ENCODE data around the gene UBE2F.
"Not testable (repeated sequence)": the region's sequence is repeated elsewhere in the genome, so short reads cannot be mapped to it uniquely, and the experiment has no call there.

The UBE2F gene

DNA sequence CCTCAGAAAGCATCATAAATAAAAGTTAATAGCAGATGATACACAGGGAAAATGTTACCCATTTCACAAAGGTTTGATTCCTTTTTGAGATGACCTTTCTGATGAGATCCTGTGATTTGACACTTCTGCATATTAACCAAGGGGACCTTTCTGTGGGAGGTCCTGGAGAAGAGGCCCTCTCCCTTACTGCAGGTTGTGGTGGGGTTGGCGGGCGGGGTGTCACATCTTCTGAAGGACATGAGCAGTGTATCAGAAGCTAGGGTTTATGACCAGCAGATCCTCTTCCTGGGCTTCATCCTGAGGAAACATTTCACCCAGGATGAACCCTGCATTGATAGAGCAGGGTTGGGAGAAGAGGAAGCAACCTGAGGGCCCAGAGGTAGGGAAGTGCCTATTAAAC lies 56.8 kb downstream of the UBE2F start:
- no peak for DNase-seq

GRCh38 chr2:238024986-238025385 lies 58.2 kb downstream of the UBE2F start:
- no peak for DNase-seq

- DNase-seq, result no peak
Observed at GRCh38 chr2:238025741-238026360, 59.0 kb downstream of the UBE2F start.

DNA sequence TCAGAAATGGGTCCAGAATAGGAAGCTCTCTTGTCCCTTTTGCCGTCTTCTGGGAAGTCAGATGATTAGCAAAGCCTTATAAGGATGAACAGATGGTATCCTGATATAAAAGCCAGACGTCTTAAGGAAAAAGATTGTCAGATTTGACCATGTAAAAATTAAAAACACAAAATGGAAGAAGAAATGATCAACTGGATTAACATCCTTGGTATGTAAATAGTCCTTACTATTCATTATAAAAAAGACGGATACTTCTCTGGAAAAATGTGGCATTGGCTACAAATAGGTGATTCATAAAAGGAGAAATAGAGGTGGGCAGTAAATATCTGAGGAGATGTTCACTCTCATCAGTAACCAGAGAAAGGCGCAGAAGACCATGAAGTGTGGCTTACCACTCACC lies 60.2 kb downstream of the UBE2F start:
- no peak for DNase-seq

GRCh38 chr2:238027591-238028415 lies 61.0 kb downstream of the UBE2F start:
- DNase-seq, result no peak

DNA sequence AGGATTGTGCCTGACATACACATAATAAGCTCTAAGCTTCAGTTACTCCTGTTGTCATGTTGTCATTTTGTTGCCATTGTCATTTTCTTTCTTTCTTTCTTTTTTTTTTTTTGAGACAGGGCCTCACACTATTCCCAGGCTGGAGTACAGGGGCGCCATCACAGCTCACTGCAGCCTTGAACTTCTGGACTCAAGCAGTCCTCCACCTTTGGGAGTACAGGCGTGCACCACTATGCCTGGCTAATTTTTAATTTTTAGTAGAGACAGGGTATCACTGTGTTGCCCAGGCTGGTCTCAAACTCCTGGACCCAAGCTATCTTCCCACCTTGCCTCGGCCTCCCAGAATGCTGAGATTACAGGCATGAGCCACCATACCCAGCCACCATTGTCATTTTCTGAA lies 63.0 kb downstream of the UBE2F start:
- no peak for DNase-seq

- DNase-seq, result no peak
Observed at GRCh38 chr2:238030422-238031155, 63.8 kb downstream of the UBE2F start.

DNA sequence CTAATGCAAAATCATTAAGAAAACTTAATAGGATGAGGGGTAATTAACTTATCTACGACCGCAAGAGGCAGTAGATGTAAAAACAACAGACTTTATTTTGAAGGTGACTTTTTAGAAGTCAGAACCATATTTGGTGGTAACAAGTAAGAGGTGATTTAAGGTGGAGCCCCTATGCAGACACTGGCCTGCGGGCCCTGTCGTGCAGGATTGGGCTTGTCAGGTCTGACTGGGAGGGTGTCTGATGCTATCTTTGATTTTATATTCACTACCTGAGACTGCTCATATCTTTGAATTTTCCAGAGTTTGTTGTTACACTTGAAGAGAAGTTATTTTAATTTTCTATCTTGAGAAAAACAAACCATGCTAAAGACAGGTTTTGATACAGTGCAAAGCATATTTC lies 64.9 kb downstream of the UBE2F start:
- DNase-seq, result no peak

- no peak for DNase-seq
Observed at GRCh38 chr2:238032755-238033337, 66.0 kb downstream of the UBE2F start.

- not testable (repeated sequence) for DNase-seq
Observed at GRCh38 chr2:238033991-238034390, 67.2 kb downstream of the UBE2F start.

DNA sequence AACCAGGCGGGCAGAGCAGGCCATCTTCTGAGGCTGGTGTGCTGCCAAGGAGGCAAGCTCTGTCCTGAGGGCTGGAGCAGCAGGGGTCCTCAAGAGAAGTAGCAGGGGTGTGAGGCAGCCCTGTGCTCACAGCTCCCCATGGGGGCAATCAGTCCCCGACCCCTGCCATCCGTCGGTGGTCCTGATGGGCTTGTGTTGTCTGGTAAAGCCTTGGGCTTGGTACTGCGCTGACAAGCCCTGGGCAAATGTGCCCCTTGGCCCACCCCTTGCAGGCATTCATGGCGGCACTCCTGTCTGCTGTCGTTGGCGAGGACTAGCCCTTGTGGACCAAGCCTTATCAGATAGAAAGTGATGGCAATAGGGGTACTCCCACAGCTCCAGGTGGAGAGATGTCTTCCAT lies 71.4 kb downstream of the UBE2F start:
- no peak for DNase-seq

- DNase-seq, result no peak
Observed at GRCh38 chr2:238039151-238039550, 72.3 kb downstream of the UBE2F start.

DNA sequence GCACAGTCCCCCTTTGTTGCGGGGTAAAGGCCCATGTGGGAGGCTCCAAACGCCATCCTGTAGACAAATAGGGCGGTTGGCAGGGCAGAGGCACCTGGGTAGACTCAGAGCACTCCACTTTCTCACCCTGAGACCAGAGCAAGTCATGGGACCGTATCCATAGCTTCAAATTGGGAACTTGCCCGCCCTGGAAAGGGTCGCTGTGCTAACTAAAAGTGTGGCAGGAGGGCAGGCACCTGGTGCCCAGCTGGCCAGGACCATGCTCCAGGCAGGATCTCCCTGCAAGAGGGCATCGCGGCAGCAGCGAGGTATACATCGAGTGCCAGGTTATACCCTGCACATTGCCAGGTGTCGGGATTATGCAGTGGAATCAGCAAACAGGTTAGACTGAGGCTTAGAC lies 73.2 kb downstream of the UBE2F start:
- no peak for DNase-seq

GRCh38 chr2:238040918-238041317 lies 74.1 kb downstream of the UBE2F start:
- DNase-seq, result no peak

- DNase-seq, result no peak
Observed at GRCh38 chr2:238042090-238042489, 75.3 kb downstream of the UBE2F start.

DNA sequence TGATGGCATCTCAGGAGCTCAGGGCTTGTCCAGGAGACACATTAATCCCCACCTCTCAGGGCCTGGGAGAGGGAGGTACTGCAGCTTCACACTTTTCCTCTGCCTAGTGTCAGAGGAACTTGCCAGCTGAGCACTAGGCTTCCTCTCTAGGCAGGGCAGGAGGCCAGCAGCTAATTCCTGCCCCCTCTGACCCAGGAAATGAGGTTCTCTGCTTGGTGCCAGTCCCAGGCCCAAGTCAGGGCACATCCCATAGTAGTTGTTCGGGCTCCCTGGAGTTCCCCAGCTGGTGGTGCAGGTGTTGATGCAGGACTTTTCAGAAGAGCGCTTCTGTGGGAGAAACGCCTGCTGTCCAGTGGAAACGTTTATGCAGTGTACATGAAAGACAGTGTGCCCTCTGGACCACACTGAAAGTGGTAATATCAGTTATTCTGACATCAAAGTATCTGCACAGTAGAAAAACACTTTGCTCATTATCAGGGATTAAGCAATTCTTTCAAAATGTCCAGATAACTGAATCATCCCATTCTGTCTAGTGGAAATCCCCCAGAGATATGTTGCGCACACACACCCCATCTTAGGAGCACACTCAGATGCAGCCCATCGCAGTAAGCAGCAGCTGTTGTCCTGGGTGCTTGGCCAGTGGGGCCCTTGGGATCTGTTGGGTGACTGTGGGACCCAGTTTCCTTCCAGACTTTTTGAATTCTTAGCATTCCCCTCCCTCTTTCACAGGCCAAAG lies 76.2 kb downstream of the UBE2F start:
- no peak for DNase-seq

GRCh38 chr2:238043851-238044250 lies 77.0 kb downstream of the UBE2F start:
- no peak for DNase-seq

- no peak for DNase-seq
Observed at GRCh38 chr2:238045575-238045974, 78.8 kb downstream of the UBE2F start.

- no peak for DNase-seq
Observed at GRCh38 chr2:238046725-238047270, 80.0 kb downstream of the UBE2F start.

DNA sequence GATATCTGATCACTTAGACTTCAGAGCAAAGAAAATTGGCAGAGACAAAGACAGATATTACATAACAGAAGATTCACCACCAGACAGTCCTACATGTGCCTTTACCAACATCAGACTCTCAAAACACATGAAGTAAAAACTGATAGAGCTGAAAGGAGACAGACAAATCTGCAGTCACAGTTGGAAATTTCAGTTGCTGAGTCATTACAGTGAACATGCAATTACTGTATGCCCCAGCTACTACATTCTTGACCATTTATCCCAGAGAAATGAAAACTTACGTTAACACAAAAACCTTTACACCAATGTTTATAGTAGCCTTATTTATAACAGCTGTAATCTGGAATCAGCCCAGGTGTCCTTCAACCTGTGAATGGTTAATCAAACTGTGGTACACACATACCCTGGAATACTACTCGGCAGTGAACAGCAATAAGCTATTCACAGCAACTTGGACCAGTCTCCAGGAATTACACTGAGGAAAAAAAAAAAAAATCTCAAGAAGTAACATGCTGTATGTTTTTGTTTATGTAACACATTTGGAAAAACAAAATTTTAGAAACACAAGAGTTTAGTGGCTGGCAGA lies 86.5 kb downstream of the UBE2F start:
- no peak for DNase-seq

DNA sequence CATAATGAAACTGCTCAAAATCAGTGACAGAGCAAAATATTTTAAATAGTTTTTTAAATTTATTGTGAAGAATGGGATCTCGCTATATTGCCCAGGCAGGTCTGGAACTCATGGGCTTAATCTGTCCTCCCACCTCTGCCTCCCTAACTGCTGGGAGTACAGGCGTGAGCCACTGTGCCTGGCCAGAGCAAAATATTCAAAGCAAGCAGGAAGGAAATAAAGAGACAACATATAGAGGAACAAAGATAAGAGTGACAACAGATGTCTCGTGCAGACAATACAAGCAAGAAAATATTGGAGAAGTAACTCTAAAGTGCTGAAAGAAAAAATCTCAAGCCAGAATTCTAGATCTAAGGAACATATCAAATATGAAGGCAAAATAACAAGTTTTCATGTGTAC lies 89.0 kb downstream of the UBE2F start:
- DNase-seq, result no peak
